PFSK-1 (cell line): Measurements from ENCODE around the gene IGF2R.
A peak's percentile ranks its signal among the peaks of the same experiment; 100 is the strongest.

Experiments
- FOXP2 ChIP-seq: optimal IDR thresholded peaks from 2 replicates; pipeline ENCODE3; 2011; ENCODE audit warnings: borderline replicate concordance, control low read depth, inconsistent platforms; ENCODE audit not compliant: insufficient read depth; ENCODE audit errors: extremely low read length, extremely low read depth
- POLR2AphosphoS5 ChIP-seq: IDR thresholded peaks from 2 replicates; pipeline ENCODE4 v1.6.1; 2012; ENCODE audit warnings: low read depth, mild to moderate bottlenecking, control low read depth, low read length, moderate library complexity
- SIN3A ChIP-seq: IDR thresholded peaks from 2 replicates; pipeline ENCODE4 v1.6.1; 2012; ENCODE audit warnings: mild to moderate bottlenecking, low read length, moderate library complexity, borderline replicate concordance; ENCODE audit not compliant: insufficient read depth
- TAF1 ChIP-seq: IDR thresholded peaks from 2 replicates; pipeline ENCODE4 v1.6.1; 2012; ENCODE audit warnings: low read length, control low read depth, borderline replicate concordance; ENCODE audit not compliant: insufficient read depth
- TF ChIP-seq, protein P1 (sequence below), 2 experiments: IDR thresholded peaks; 2 replicates each; pipeline versions ENCODE4 v1.6.1 to v1.8.0; 2011 to 2012; ENCODE audit warnings: low read depth in 2 of 2, low read length in 2 of 2, control low read depth in 1 of 2, inconsistent platforms in 1 of 2, mild to moderate bottlenecking in 1 of 2, moderate library complexity in 1 of 2; ENCODE audit not compliant: insufficient read depth in 1 of 2

Gene IGF2R

DNA sequence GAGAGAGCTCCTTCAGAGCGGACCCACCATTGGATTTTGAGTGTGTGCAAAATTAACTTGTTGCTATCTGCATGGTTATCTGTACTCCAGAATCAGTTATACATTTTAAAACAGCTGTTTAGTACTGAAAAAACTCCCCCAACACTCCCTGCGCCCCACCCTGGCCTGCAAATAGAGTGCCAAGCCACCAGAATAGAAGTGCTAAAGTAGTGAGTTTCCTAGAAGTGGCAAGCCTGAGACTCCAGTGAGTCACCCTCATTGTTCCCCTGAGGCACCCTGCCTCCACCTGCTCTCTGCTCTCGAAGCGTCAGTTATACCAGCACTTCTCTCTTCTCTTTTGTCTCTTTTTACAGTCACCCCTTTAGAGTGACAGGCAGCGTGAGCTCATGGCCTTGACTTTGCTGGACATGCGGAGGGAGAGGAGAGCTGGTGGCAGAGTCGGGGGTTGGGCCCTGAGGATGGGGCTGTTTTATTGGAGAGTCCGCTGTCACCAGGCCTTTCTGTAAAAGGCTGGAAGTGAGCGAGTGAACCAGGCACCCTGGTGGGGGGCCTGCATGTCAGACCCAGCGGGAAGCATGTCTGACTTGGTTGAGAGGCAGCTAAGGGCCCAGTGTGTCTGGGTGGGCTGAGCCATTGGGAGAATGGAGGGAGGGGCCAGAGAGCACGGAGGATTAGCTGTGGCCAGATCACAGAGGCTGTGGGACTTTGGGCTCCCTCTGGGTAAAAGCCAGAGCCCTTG, 10.4 kb downstream of the IGF2R start:
- TF ChIP-seq TAF1, result no peak
- TF ChIP-seq POLR2AphosphoS5, result no peak
- TF ChIP-seq, protein P1, sequence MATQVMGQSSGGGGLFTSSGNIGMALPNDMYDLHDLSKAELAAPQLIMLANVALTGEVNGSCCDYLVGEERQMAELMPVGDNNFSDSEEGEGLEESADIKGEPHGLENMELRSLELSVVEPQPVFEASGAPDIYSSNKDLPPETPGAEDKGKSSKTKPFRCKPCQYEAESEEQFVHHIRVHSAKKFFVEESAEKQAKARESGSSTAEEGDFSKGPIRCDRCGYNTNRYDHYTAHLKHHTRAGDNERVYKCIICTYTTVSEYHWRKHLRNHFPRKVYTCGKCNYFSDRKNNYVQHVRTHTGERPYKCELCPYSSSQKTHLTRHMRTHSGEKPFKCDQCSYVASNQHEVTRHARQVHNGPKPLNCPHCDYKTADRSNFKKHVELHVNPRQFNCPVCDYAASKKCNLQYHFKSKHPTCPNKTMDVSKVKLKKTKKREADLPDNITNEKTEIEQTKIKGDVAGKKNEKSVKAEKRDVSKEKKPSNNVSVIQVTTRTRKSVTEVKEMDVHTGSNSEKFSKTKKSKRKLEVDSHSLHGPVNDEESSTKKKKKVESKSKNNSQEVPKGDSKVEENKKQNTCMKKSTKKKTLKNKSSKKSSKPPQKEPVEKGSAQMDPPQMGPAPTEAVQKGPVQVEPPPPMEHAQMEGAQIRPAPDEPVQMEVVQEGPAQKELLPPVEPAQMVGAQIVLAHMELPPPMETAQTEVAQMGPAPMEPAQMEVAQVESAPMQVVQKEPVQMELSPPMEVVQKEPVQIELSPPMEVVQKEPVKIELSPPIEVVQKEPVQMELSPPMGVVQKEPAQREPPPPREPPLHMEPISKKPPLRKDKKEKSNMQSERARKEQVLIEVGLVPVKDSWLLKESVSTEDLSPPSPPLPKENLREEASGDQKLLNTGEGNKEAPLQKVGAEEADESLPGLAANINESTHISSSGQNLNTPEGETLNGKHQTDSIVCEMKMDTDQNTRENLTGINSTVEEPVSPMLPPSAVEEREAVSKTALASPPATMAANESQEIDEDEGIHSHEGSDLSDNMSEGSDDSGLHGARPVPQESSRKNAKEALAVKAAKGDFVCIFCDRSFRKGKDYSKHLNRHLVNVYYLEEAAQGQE (IDR thresholded peaks at IDR 0.05; ENCODE audit: insufficient read depth in 1 of 2, low read depth in 2 of 2, low read length in 2 of 2), result no peak
- no peak for TF ChIP-seq FOXP2
- TF ChIP-seq SIN3A, result no peak

DNA sequence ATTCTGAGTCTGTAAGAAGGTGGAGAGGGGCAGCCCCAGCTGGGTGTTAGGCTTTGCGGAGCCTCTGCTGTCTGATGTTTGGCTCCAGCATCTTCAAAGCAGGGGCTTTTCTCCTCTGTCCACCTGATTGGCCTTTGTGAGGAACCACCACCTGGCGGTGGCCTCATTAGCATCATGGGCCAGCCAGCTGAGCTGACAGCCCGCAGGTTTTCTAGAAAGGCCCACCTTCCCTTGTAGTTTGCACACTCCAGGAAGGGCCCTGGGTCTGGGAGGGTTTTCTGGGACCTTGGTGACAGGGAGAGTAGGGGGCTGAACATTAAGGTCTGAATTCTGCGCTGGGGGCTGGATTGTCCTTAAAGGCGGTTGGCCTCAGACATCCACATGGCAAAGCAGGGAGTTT, 11.6 kb downstream of the IGF2R start:
- TF ChIP-seq TAF1 (no peak), POLR2AphosphoS5 (no peak), FOXP2 (no peak), SIN3A (no peak)
- TF ChIP-seq, protein P1 (IDR thresholded peaks at IDR 0.05; ENCODE audit: insufficient read depth in 1 of 2, low read depth in 2 of 2, low read length in 2 of 2), result no peak

DNA sequence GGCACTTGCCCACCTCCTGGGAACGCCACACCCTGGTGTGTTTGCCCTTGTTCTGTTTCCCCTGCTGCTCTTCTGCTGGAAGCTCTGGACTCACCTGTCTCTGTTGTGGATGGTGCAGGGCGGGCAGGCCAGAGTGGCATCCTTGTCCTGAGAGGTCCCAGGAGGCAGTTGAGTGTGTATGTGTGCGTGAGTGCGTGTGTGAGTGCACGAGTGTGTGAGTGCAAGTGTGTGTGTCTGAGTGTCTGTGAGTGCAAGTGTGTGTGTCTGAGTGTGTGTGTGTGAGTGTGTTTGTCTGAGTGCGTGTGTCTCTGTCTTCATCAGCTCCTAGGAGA, 12.2 kb downstream of the IGF2R start:
- no peak for TF ChIP-seq TAF1
- TF ChIP-seq POLR2AphosphoS5, result no peak
- TF ChIP-seq, protein P1 (IDR thresholded peaks at IDR 0.05; ENCODE audit: insufficient read depth in 1 of 2, low read depth in 2 of 2, low read length in 2 of 2), result no peak
- TF ChIP-seq FOXP2, result no peak
- no peak for TF ChIP-seq SIN3A

DNA sequence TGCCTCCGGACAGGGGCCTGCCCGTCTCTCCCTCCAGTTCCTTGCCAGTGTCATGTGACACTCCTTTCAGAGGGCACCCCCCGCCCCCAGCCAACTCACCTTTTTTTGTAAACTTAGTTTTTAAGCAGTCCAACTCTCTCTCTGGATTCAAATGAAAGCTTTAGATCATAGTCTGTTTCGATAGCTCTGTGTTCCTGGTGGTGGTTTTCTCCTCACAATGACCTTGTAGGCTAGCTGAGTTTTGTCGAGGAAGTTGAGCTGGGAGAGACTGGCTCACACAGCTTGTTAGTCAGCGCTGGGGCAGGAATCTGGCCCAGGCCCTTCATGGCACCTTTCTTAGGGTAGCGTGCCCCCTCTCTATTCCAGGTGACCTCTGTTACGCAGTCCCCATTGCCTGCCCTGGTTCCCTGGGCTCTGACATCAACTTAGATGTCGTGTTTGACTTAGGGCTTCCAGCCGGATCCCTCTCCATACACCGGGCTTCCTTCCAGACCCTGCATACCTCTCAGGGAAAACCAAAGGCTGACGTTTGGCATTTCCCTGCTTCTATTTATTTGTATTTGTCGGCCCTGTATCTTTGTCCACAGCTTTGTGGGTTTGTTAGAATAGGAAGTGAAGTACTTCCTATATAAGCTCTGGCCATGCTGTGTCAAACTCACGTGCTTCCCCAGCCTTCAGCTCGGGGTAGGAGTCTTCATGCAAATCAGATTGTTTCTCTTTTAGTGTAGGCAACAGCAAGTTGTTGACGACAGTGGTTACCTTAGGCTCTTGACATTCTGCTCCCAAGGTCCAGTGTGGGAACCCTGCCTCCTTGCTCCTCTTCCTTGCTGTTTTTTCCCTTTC, 12.7 kb downstream of the IGF2R start:
- TF ChIP-seq SIN3A (peak; percentile 80; the same call in 1 of the 2 replicates), POLR2AphosphoS5 (no peak)

DNA sequence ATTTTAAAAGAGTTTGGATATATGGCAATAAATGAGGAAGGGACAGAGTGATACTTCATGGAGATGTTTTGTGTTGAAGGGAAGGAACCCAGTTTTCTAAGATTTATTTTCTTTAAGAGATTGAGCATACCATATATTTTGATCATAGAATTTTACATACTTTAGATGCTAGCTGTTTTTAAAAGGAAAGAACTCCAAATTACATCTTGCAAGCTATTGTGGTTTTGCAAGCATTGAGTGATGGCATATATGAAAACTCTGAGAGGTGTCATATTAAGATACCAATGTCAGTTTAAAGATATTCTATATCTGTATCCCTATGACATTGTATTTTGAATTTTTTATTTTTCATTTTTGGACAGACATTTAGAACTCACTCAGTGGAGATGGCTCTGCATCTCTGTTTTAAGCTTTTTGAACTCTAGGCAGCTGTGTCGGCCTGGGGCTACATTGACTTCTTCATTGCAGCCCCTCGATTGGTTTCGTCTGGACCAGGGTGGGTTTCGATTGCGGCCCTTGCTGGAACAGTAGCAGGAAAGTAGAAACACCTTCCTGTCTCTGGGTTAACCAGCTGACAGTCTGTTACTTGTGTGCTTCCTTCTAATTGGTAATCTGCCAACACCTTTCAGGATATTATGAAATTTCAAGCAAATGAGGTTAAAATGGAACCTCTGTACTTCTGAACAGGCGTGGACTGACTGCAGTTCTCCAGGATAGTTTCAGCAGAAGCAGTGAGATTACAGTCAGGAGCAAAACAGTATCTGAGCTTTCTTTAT, 14.0 kb downstream of the IGF2R start:
- TF ChIP-seq POLR2AphosphoS5 (no peak), SIN3A (no peak)
